GM06990 (cell line): ENCODE results near the gene CD6.

ENCODE experiments used
- DNase-seq: peaks from one replicate; pipeline ENCODE4 v3.0.0-alpha.2; 2011; ENCODE audit not compliant: insufficient read length; ENCODE audit errors: extremely low read depth
- H3K27me3 ChIP-seq: replicated peaks from 2 replicates; pipeline ENCODE4 v1.6.0; 2011; ENCODE audit warnings: low read length; ENCODE audit not compliant: control insufficient read depth, insufficient read depth
- H3K36me3 ChIP-seq: 2 replicates; pipeline ENCODE4 v1.5.1; 2011; ENCODE audit warnings: low read length; ENCODE audit not compliant: control insufficient read depth, insufficient read depth
- H3K4me3 ChIP-seq: replicated peaks from 2 replicates; pipeline ENCODE4 v1.5.1; 2011; ENCODE audit warnings: low read depth, mild to moderate bottlenecking, control low read depth, low read length
- TF ChIP-seq, protein P1 (sequence below): IDR thresholded peaks from 2 replicates; pipeline ENCODE4 v1.5.1; 2011; ENCODE audit warnings: low read length, control low read depth, mild to moderate bottlenecking, inconsistent platforms; ENCODE audit not compliant: insufficient read depth, poor library complexity, severe bottlenecking

Gene CD6

DNA sequence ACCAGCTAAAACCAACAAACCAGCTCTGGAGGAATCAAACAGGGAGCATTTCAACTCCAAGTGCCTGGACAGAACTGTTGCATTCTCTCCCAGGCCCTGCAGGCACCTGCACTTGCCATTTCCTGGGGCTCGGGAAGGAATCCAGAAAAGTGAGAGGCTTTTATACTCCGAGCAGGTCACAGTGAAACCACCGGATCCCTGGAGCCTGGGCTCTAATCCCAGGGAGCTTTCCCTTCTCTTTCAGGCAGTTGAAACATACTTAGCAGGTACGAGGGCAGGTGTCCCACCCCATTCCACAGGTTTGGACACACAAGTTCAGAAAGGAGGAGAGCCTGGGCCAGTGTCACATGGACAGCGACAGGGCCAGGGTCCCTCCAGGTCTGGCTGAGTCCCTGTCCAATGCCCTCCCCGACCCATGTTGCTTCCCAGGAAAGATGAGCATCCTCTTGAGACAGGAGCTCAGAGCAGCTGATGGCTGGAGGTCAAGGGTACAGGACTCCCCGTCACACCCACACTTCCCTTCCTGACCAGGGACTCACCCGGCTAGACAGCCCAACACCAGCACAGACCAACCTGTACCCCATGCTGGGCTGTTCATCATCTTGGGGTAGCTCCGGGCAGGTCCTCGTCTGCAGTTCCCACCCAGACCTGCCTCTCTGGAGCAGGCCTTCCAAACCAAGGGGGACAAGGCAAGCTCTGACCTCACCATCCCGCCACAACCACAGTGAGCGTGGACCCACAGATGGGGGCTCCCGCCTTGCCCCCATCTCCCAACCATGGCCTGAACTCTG is 80.9 kb downstream of the CD6 start:
- H3K4me3 ChIP-seq, result no peak overlapping the region

DNA sequence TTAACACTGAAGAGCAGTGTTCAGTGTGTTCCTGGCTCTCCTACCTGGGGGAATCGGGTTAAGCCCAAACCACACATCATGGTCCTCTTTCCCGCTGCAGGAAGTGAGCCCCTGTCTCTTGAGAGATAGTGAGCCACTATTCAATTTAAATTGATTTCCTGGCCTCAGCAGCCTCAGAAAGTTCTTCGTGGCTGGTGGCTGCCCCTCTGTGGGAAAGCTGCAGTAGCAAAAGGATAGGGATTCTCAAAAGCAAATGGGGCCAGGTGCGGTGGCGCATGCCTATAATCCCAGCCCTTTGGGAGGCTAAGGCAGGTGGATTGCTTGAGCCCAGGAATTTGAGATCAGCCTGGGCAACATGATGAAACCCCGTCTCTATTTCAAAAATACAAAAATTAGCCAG is 81.7 kb downstream of the CD6 start:
- H3K27me3 ChIP-seq, result no peaks in the 10 kb centered on the region
- H3K4me3 ChIP-seq, result no peak overlapping the region
- TF ChIP-seq, protein P1, sequence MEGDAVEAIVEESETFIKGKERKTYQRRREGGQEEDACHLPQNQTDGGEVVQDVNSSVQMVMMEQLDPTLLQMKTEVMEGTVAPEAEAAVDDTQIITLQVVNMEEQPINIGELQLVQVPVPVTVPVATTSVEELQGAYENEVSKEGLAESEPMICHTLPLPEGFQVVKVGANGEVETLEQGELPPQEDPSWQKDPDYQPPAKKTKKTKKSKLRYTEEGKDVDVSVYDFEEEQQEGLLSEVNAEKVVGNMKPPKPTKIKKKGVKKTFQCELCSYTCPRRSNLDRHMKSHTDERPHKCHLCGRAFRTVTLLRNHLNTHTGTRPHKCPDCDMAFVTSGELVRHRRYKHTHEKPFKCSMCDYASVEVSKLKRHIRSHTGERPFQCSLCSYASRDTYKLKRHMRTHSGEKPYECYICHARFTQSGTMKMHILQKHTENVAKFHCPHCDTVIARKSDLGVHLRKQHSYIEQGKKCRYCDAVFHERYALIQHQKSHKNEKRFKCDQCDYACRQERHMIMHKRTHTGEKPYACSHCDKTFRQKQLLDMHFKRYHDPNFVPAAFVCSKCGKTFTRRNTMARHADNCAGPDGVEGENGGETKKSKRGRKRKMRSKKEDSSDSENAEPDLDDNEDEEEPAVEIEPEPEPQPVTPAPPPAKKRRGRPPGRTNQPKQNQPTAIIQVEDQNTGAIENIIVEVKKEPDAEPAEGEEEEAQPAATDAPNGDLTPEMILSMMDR, result no peak
- DNase-seq, result no peak
- no peaks in the 10 kb centered on the region for H3K36me3 ChIP-seq

More for the DNA sequence above, 80.9 kb downstream of the CD6 start:
- Histone ChIP-seq H3K36me3 (no peaks in the 10 kb centered on the region; the same call in 1 of the 2 replicates), H3K27me3 (no peaks in the 10 kb centered on the region)
- no peak for DNase-seq
- TF ChIP-seq, protein P1, result no peak

DNA sequence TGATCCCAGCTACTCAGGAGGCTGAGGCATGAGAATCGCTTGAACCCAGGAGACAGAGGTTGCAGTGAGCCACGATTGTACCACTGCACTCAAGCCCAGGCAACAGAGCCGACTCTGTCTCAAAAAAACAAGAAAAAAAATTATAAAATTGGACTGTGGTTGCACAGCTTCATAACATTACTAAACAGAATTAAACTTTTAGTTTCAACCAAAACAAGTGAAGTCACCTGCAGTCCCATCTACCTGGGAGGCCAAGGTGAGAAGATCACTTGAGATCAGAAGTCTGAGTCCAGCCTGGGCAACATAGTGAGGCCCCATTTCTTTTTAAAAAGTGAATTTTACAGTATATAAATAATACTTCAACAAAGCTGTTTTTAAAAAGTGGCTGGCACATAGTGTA is 83.0 kb downstream of the CD6 start:
- Histone ChIP-seq H3K4me3 (no peak overlapping the region), H3K36me3 (no peaks in the 10 kb centered on the region; the same call in none of the 2 replicates), H3K27me3 (no peaks in the 10 kb centered on the region)
- DNase-seq, result no peak
- TF ChIP-seq, protein P1, result no peak

DNA sequence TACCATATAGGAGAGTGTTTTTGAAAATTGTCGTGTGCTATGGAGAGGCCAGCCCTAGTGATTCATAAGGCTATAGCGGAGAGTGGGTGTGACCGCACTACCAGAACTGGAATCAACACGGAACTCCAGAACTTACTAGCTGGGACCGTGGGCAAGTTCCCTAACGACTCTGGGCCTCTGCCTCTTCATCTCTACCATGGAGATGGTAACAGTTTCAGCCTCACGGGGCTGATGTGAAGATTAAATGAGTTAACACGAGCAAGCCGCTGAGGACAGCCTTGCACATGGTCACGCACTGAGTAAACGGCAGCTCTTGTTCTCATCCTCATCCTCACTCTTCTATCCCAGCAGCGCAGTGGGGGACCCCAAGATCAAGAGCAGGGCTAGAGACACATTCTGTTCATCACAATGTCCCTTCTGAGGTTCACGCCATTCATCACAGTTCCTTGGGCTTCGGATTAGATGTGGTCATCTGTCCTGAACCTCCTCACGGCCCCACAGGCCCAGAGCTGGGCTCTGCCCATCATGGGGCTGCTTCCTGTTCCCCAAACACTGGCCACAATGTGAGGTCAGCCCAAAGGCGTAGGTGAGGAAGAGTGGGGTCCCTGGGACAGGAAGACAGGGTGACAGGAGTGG is 83.6 kb downstream of the CD6 start:
- H3K27me3 ChIP-seq, result no peaks in the 10 kb centered on the region

DNA sequence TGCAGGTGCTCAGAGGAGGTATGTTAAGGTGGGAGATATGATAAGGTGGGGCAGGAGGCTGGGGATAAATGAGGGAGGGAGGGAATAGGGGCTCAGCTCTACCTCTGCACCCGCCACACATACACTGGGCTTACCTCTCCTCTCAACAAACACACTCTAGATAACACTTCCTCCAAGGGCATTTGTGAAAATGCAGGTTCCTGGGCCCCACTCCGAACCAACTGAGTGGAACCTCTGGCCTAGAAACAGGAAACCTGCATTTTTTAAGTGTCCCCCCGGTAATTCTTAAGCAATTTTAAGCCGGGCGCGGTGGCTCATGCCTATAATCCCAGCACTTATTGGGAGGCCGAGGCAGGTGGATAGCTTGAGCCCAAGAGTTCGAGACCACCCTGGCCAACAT is 84.3 kb downstream of the CD6 start:
- no peaks in the 10 kb centered on the region for H3K27me3 ChIP-seq
- H3K4me3 ChIP-seq, result no peak overlapping the region
- H3K36me3 ChIP-seq, result no peaks in the 10 kb centered on the region; the same call in none of the 2 replicates
- TF ChIP-seq, protein P1, result no peak
- DNase-seq, result no peak

More for the DNA sequence above, 83.6 kb downstream of the CD6 start:
- no peaks in the 10 kb centered on the region; the same call in none of the 2 replicates for H3K36me3 ChIP-seq
- no peak overlapping the region for H3K4me3 ChIP-seq
- DNase-seq, result no peak
- TF ChIP-seq, protein P1, result no peak
